ENCODE results near the gene ENDOD1.

Gene ENDOD1

DNA sequence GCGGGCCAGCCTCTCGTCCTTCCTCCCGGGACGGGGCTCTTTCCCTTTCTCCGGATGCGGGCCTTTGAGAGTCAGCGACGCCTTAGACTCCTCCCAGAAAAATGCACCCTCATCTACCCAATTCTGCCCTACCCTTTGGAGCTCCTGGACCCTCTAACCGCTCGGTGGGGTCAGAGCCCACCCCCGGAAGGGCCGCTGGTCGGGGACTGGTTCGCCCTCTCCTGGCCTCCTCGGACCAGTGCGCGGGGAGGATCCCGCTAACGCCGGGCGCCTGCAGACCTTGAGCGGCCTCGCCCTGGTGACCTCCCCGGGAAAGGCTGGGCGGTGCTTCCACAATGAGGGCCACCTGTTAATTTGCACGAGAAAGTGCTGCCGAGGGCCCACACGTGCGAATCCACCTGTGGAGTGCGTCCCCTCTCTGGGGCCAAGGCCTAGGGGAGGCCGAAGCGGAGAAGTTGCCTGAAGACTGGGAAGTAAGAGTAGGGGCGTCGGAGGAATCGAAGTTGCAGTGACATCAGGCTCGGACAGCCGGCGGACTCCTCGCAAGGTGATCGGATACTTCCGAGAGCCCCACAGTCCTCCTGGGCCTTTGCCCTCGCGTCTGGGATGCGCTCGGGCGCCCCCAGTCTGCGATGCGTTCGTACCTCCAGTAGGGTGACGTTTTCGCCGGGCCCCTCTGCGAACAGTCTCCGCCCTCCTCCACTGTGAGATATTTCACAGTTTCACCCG is 61.5 kb downstream of the ENDOD1 start:
- TF ChIP-seq, protein P1, sequence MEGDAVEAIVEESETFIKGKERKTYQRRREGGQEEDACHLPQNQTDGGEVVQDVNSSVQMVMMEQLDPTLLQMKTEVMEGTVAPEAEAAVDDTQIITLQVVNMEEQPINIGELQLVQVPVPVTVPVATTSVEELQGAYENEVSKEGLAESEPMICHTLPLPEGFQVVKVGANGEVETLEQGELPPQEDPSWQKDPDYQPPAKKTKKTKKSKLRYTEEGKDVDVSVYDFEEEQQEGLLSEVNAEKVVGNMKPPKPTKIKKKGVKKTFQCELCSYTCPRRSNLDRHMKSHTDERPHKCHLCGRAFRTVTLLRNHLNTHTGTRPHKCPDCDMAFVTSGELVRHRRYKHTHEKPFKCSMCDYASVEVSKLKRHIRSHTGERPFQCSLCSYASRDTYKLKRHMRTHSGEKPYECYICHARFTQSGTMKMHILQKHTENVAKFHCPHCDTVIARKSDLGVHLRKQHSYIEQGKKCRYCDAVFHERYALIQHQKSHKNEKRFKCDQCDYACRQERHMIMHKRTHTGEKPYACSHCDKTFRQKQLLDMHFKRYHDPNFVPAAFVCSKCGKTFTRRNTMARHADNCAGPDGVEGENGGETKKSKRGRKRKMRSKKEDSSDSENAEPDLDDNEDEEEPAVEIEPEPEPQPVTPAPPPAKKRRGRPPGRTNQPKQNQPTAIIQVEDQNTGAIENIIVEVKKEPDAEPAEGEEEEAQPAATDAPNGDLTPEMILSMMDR (conservative IDR thresholded peaks at IDR 0.05) = no peak; the same call in 1 of the 2 replicates
- TF ChIP-seq ZFX (IDR thresholded peaks at IDR 0.05) = no peak
- H3K27ac ChIP-seq = peak overlapping the region; percentile 35

DNA sequence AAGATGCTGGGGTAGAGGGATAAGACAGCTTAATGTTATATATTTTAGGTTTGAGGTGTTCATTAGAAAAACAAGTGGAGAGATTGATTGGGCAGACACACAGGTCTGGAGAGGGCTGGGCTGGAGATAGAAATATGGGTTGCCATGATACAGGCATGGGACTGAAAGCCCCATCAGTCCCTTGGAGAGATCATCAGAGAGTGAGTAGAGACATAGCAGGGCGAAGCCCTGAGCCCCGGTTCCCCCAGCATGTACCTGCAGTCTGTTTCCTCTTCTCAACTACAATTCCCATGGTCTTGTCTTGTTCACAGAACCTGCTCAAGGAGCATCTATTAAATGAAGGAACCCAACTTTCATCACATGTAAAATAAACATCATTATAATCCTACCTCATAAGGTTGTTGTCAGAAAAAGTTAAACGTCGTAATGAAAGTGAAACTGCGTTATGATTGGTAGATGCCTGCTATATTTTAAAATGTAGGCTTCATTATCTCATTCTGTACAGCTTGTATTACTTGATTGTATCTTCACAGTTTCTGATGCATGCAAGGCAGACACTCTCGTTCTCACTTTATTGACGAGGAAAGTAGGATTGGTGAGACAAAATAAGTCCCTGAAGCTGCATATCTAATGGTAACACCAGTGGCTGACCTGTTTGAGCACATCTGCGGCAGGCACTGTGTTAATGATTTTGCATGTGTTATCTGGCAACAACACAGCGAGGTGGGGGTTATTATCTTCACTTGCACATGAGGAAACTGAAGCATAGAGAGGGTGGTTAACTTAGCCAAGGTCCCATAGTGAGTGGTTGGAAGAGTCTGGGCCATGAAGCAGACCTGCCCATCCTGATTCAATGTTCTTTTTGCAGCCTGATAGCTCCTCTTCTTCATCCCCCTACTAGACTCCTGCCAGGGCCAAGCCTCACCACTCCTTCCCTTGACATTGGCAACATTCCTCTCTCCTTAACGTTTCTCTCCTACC is 63.5 kb downstream of the ENDOD1 start:
- no peak overlapping the region for H3K27ac ChIP-seq
- TF ChIP-seq, protein P1 (conservative IDR thresholded peaks at IDR 0.05) = no peak
- no peak for TF ChIP-seq ZFX (IDR thresholded peaks at IDR 0.05)

DNA sequence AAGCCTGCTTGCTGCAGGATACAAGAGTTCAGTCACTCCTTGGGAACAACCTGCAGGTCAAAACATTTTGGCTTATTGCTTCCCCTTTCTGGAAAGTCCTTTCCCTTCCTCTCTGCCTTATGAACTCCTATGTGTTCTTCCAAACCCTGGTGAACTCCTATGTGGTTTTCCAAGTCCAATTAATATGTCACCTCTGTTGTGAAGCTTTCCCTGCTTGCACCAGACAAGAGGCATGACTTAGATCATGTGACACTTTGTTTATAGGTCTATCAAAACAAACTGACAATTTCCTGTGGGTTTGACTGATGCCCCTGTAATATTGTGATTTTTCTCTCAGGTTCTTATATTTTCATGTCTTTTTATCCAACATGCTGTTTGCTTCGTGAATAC is 64.2 kb downstream of the ENDOD1 start:
- TF ChIP-seq, protein P1 (conservative IDR thresholded peaks at IDR 0.05) = no peak
- no peak for TF ChIP-seq ZFX (IDR thresholded peaks at IDR 0.05)

DNA sequence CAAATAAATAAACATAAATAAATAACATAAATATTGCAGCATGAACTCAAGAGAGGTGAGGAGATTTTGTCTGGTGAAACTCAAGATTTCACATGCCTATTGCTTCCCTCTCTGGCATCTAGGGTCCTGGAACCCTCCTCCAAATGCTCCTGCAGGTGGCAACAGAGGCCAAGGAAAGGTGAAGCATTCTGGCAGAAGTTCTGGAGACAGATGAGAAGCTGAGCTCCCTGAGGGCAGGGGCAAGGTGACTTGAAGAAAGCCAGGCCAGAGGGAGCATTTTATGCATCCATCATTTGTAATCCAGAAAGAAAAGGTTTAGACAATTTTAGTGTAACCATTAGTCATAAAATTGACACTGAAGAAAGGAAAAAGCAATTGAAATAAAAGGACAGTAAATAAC is 64.9 kb downstream of the ENDOD1 start:
- no peak overlapping the region for H3K27ac ChIP-seq
- TF ChIP-seq ZFX (IDR thresholded peaks at IDR 0.05) = no peak
- TF ChIP-seq, protein P1 (conservative IDR thresholded peaks at IDR 0.05) = peak; percentile 68

More for the DNA sequence above, 64.2 kb downstream of the ENDOD1 start:
- H3K27ac ChIP-seq = no peak overlapping the region

DNA sequence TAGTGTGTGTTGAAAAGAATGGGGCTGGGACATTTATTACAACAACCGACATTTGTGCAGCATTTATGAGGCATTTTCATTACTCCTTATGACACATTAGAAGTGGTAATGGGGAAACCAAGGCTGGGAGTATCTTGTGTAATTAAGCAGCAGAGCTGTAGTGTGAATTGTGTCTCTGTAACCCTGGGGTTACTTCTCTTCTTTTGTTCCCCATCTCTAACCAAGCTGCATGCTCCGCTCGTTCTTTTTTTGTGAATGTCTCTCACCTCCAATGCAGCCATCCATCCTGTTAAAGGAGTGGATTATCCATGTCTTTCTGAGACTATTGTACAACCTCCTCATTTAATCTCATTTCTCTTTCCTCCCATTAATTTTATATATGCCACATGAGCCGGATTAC is 65.7 kb downstream of the ENDOD1 start:
- H3K27ac ChIP-seq = no peak overlapping the region
- TF ChIP-seq, protein P1 (conservative IDR thresholded peaks at IDR 0.05) = no peak
- TF ChIP-seq ZFX (IDR thresholded peaks at IDR 0.05) = no peak

DNA sequence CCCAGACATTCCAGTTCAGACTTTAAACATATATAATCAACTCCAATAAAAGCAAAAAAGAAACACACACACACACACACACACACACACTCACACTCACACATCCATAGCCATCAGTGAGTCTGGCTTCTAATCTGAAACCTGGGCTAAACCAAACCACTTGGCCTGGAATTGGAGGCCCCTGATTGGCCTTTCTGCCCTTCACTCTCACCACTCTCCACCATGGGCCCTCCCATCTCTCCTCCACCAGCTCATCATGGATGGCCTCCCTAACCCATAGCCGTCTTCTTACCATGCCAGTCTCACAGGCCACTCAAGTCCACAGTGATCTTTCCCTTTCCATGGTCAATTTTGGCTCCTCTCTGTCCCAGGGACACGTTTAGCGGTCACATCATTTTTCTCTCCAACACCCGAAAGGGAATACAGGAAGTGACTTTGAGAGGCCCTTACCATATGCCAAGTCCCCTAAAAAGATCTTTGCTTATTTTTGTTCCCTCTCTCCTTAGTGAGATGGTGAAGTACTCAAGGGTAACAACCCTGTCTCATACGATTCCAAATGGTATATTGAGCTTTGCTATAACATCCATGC is 66.6 kb downstream of the ENDOD1 start:
- H3K27ac ChIP-seq = no peak overlapping the region

More for the DNA sequence above, 66.6 kb downstream of the ENDOD1 start:
- TF ChIP-seq ZFX (IDR thresholded peaks at IDR 0.05) = no peak
- TF ChIP-seq, protein P1 (conservative IDR thresholded peaks at IDR 0.05) = no peak
